ENCODE data around the gene RIMBP2.
"Not testable (repeated sequence)": the region's sequence is repeated elsewhere in the genome, so short reads cannot be mapped to it uniquely, and the experiment has no call there.

RIMBP2 gene

DNA sequence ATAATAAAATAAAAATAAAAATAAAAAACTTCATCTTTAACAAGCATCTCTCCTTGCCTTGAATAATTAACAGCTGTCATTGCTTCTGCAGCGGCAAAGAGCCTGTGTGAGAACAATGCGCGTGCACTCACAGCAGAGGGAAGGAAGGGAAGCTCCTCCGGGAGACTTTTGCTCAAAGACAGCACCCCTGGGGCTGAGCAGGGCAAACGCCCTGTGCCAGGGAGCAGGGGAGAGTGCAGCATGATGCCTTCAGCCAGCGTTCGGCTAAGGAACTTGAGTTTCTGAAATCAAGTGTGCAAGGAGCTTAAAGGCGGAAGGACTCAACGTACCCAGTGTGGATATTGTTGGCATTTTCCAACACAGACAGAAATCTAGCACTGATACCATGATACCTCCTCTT is 120.5 kb downstream of the RIMBP2 start:
- DNase-seq (ENCODE audit: low spot score): no peak

DNA sequence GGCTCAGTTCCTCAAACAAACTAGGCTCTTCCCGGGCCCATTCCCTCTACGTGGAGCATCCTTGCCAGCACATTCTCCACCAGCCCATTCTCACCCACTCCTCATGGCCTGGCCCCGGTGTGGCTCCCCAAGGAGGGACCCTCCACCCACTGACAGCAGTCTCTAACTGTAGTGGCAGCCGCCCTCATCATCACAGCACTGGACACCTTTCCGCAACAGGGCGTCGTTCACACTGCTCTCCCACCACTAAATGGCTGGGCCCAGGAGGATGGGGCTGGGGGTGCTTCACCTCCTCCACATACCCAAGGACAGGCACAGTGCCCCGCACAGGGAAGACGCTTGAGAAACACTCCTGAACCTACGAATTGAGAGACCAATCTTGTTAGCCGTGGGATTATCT is 123.0 kb downstream of the RIMBP2 start:
- DNase-seq (ENCODE audit: low spot score): no peak

GRCh38 chr12:130592641-130593040 is 123.5 kb downstream of the RIMBP2 start:
- no peak for DNase-seq (ENCODE audit: low spot score)

DNA sequence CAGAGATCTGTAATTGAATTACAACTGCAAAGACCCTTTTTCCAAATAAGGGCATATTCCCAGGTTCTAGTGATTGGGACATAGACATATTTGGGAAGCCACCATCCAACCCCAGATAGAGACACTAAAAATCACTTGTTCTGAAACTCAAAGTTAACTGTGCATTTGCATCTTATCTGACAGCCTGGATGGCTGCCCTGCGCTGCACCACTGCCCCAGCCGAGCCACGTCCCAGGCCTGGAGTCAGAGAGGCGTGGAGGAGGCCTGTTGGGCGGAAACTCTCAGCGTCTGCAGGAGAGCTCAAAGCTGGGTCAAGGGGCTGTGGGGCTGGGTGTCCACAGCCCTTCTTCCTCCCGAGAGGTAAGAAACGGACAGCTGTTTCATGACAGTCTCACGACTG is 124.4 kb downstream of the RIMBP2 start:
- no peak for DNase-seq (ENCODE audit: low spot score)

- DNase-seq (ENCODE audit: low spot score): no peak
Observed at GRCh38 chr12:130590685-130591084, 125.4 kb downstream of the RIMBP2 start.

DNA sequence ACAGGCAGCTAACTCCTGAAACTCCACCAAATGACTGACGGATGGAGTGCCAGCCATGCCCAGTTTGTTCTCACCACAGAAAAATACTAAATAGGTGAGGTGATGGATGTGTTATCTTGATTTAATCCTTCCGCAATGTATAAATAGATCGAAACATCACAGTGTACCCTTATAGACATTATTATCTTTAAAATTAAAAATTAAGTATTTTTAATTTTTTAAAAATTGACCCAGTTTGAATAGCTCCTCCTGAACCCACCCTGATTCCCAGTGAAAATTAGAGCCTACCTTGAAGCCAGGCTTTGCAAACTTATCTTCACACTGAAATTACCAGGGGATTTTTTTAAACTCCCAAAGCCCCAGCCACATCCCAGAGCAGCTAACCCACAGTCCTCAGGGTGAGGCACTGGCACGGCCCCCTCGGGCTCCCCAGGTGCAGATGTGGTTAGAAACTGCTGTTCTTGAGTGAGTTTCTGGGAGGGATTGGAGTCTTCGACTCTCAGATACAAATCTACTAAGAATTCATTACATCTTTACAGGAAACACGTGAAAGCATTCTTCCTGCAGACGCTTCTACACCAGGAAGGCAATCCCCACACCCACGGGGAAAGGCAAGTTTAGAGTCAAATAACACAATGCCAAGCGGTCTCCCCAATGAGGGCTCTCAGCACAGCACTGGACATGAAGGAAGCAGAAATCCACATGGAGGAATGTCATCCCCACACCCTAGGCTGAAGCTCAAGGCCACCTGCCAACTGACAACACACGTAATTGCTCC is 126.4 kb downstream of the RIMBP2 start:
- no peak for DNase-seq (ENCODE audit: low spot score)

GRCh38 chr12:130588696-130589539 is 127.2 kb downstream of the RIMBP2 start:
- DNase-seq (ENCODE audit: low spot score): no peak

DNA sequence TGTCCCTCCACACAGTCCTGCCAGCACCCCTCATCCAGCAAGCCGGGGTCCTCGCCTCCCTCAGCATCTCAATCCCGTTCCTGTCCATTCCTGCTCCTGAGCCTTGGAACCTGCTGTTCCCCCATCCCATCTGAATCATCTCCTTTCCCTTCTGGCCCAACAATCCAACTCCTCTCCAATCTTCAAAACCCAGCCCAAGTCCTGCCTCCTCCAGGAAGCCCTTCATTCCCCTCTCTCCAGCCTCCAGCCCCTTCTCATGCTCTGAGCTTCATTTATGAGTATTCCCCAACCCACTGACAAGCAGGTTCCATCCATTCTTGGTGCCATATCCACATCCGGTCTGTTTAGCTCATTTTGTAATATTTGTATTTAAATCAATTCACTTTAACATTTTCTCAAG is 128.1 kb downstream of the RIMBP2 start:
- DNase-seq (ENCODE audit: low spot score): no peak

DNA sequence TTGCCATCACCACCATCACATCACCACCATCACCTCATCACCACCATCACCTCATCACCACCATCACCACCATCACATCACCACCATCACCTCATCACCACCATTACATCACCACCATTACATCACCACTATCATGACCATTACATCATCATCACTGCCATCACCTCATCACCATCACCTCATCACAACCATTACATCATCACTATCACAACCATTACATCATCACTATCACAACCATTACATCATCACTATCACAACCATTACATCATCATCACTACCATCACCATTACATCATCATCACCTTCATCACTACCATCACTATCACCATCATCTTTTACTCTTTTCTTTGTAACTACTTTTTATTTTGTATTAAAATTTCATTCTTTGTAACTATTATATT is 131.6 kb downstream of the RIMBP2 start:
- DNase-seq (ENCODE audit: low spot score): not testable (repeated sequence)

DNA sequence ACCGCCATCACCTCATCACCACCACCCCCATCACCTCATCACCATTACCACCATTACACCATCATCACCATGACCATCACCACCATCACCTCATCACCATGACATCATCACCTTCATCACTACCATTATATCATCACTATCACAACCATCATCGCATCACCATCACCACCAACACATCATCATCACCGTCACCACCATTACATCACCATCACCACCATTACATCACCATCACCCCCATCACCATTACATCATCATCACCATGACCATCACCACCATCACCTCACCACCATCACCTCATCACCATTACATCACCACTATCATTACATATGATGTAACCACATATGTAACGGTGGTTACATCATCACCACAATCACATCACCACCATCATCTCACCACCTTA is 132.3 kb downstream of the RIMBP2 start:
- no peak for DNase-seq (ENCODE audit: low spot score)

GRCh38 chr12:130583317-130583716 is 132.8 kb downstream of the RIMBP2 start:
- DNase-seq (ENCODE audit: low spot score): no peak

DNA sequence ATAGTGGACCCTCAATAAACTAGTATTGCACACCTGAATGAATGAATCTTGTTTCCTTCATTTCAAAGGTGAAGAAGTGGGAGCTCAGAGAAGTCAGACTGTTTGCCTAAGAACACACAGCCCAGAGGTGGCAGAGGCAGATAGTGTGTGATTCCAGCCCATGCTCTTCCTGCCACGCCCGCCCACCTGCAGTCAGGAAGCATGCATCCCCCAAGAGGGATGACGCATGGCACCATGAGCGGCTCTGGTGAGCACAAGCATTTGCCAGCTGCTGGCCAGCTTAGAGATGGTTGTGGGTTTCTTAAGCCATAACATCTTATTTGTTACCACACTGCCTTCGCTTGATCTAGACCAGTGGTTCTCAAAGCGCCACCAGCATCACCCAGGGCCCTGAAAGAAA is 133.8 kb downstream of the RIMBP2 start:
- no peak for DNase-seq (ENCODE audit: low spot score)

DNA sequence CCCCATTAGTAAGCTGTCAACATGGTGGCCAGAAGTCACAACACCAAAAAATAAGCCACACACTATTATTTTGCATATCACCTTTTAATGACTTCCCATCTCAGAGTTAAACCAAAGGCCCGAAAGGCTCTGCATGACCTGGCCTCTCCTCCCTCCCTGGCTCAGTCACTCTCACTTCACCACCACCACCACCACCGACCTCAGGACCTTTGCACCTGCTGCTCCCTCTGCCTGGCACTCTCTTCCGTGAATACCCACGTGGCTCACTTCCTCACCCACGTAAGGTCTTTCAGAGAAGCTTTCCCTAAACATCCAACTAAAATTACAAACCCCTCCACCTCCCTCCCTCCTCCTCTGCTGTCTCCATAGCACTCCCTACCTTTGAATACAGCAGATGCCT is 134.3 kb downstream of the RIMBP2 start:
- DNase-seq (ENCODE audit: low spot score): no peak

DNA sequence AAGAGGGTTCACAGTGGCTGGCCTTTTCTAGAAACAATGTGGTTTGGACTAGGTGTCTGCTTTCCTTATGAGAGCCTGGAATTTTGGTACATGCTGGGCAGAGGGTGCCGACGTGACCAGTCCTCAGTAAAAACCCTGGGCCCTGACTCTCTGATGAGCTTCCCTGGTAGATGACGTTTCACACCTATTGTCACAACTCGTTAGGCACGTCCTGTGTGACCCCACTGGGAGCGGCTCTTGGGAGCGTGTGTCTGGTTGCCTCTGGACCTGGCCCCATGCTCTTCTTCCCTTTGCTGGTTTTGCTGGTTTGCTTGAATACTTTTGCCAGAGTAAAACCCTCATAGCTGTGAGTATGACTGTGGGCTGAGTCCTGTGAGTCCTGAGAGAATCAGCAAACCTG is 136.9 kb downstream of the RIMBP2 start:
- no peak for DNase-seq (ENCODE audit: low spot score)

GRCh38 chr12:130577351-130577750 is 138.7 kb downstream of the RIMBP2 start:
- DNase-seq (ENCODE audit: low spot score): no peak

- no peak for DNase-seq (ENCODE audit: low spot score)
Observed at GRCh38 chr12:130576371-130576816, 139.7 kb downstream of the RIMBP2 start.

DNA sequence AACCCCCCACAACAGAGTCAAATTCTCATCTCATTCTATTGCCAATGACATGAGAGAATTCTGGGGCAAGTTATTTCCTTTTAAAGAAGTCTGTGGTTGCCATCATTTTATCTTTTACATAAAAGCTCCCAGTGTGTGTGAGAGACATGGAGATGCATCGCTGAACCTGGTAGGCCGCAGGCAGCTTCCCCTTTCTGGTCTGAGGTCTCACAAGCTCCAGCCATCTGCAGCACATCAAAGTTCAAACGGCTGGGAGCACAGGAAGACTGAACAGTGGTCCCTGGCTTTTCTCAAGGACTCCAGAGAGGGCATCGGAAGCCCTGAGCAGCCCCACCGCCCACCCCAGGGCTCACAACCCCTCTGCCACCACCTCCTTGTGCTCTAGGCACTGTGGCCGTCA is 141.7 kb downstream of the RIMBP2 start:
- DNase-seq (ENCODE audit: low spot score): no peak

DNA sequence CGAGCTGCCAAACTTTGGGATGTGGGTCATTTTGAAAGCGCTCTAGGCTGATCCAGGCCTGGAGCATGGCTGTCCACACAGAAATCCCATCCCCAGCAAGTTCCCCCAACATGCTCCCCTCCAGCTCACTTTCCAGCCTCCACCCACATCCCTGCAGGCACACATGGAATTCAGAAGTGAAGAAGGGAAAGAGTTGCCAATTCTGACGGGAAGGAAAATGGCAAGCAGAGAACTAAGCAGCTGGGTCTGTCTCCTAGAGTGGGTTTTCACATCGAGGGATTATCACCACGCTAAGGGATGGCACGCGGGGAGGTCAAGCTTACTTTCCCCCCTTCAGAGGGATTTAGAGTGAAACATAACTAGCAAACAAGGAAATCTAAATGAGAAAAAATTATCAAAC is 142.3 kb downstream of the RIMBP2 start:
- no peak for DNase-seq (ENCODE audit: low spot score)

DNA sequence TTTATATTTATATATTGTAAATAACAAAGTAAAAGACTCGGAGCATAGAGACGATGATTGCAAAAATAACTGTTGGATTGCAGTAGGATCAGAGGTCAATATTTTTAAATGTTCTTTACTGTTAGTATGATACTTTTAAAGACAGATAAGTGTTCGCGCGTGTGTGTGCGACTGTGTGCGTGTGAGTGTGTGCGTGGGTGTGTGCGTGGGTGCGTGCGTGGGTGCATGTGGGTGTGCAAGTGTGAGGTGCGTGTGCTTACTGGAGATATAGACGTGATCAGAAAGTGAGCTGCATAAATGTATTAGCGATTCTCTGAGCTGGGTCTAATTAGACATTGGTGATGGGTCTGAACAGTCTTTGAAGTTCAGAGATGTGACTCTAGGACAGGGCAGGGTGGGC is 142.9 kb downstream of the RIMBP2 start:
- no peak for DNase-seq (ENCODE audit: low spot score)

- DNase-seq (ENCODE audit: low spot score): no peak
Observed at GRCh38 chr12:130572553-130572952, 143.5 kb downstream of the RIMBP2 start.

DNA sequence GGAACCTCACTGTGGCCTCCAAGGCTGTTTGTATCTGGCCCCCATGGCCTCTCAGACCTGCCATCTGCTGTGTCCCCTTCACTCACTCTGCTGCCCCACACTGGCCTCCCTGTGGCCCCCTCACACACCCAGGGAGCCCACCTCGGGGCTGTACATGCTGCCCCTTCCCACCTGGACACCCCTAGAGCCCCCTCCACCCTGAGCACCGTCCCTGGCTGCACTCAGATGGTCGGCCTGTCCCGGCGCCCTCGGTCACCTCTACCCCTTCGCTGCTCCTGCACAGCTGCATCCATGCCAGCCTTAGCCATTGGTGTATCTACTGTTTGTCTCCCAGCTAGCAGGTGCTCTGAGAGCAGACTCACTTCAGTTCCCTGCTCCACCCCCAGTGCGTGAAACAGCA is 144.4 kb downstream of the RIMBP2 start:
- DNase-seq (ENCODE audit: low spot score): no peak

- no peak for DNase-seq (ENCODE audit: low spot score)
Observed at GRCh38 chr12:130571089-130571488, 145.0 kb downstream of the RIMBP2 start.

- no peak for DNase-seq (ENCODE audit: low spot score)
Observed at GRCh38 chr12:130569521-130569920, 146.6 kb downstream of the RIMBP2 start.

Data from HuH-7.5 (cell line).